GM18508 (cell line): ENCODE measurements around the gene PLEKHA8.

Experiments
- ATAC-seq: cut with Tn5 transposase; IDR thresholded peaks from one replicate; pipeline ENCODE4 v1.9.1; 2021; ENCODE audit warnings: moderate number of reproducible peaks; ENCODE audit not compliant: insufficient read depth, unreplicated experiment

Gene PLEKHA8

DNA sequence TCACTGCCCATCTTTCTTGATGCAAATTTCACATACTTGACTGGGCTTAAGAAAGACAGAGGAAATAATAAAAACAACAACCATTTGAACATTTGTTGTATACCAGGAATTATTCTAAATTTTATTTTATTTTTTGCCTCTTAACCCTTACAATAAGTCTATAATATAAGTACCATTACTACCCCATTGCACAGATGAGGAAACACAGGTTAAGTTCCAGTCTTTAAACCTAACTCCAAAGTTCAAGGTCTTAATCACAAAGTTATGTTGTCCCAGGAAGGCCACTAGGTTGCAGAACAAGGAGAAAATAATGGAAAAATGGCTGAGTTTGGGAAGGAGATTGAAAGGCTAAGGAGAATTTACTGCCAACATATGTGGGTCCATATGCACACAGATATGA lies 5.2 kb upstream of the PLEKHA8 start:
- no peak for ATAC-seq

- no peak for ATAC-seq
Measured at GRCh38 chr7:30023524-30023923, 4.7 kb upstream of the PLEKHA8 start.

GRCh38 chr7:30026229-30027064 lies 1.8 kb upstream of the PLEKHA8 start, which contains the start of gene FKBP14:
Gene FKBP14 (minus strand): TSS chr7:30026702. CDS start chr7:30026508, 194 bp downstream.
- ATAC-seq: peak; percentile 70

GRCh38 chr7:30027065-30027456 lies 1.2 kb upstream of the PLEKHA8 start:
- no peak for ATAC-seq

DNA sequence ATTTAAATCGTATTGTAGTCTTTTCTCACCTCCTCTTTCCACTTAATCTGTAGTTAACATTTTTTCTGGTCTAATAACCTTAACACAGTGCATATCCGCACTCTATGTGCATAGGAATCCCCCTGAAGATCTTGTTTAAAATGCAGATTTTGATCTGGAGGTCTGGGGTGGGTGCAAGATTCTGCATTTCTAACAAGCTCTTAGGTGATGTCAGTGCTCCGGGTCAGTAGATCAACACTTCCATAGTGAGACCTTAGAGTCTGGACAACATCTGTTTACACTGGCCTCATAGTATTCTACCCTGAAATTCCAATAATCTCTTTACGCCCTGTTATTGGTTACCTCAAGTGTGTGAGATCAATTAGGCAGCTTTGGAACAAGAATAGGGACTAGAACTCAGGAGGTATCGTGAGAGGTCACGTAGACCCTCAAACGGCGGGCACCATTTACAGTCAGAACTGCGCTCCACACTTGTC lies 434 bp upstream of the PLEKHA8 start:
- ATAC-seq: no peak

GRCh38 chr7:30028749-30029635 lies 780 bp downstream of the PLEKHA8 start:
- ATAC-seq: no peak

DNA sequence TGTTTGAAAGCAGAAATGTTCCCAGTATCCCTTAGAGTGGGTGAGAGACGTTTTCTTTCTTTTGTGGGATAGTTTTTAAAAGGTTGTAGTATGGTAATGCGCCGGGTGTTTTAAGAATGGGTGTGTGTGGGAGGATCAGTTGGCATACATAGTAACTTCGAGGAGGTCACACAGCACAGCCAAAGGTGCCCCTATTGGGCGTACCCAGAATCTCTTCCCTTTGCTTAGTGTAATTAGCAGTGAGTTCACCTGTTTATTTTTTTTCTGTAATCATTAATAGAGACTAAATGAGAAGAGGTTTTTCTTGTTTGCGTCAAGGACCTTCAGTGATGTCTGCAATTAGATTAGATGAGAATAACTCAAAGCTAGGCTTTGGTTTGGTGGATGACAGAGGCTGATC lies 1.5 kb downstream of the PLEKHA8 start:
- no peak for ATAC-seq

GRCh38 chr7:30032310-30033125 lies 4.3 kb downstream of the PLEKHA8 start:
- no peak for ATAC-seq

DNA sequence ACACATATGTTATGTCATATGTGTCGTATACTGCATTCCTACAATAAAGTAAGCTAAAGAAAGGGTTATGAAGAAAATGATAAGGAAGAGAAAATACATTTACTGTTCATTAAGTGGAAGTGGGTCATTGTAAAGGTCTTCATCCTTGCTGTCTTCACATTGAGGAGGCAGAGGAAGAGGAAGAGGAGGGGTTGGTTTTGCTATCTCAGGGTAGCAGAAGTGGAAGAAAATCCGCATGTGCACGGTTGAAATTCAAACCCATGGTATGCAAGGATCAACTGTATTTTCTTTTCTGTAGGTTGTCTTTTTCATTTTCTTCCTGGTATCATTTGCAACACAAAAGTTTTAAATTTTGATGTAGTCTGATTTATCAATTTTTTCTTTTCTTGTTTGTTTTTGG lies 6.3 kb downstream of the PLEKHA8 start:
- no peak for ATAC-seq

DNA sequence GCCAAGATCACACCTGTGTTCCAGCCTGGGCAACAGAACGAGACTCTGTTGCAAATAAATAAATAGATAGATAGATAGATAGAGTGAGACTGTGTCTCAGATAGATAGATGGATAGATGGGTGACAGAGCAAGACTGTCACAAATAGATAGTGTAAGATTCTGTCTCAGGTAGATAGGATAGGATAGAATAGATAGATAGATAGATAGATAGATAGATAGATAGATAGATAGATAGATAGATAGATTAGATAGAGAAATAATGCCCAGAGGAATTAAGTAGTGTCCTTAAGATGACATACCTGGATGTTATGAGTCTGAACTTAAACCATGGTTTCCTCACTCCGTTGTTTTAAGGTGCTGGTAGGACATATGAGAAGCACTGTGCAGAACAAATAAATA lies 8.0 kb downstream of the PLEKHA8 start:
- no peak for ATAC-seq

DNA sequence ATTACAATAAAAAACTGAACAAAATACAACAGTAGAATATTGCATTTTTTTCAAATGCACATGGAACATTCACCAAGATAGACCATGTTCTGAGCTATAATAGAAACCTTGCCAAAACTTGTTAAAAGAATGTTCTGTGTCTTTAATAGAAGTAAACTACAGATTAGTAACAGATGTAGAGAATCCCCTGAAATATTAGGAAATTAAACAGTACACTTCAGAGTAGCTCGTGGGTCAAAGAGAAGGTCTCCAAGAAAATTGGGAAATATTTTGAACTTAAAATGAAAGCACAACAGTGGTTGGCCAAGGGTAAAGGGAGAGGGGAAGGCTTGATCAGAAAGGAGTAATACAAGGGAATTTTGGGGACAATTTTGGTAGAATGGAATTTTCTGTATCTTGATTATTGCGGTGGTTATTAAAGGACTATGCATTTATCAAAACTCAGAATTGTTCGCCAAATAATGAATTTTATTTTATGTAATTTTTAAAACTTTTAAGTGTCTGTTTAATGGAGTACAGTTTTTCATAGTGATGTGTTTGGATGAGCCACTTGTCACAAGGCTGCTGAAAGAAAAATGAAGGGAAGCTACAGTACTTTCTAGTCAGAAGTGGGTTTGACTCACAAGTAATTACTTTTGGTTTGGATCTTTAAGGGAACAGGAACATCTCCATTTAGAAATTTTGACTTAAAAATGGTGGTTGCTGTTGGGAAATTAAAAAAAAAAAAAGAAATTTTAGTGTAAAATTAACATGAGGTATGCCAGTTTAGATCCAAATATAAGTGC lies 10.2 kb downstream of the PLEKHA8 start:
- ATAC-seq: no peak

DNA sequence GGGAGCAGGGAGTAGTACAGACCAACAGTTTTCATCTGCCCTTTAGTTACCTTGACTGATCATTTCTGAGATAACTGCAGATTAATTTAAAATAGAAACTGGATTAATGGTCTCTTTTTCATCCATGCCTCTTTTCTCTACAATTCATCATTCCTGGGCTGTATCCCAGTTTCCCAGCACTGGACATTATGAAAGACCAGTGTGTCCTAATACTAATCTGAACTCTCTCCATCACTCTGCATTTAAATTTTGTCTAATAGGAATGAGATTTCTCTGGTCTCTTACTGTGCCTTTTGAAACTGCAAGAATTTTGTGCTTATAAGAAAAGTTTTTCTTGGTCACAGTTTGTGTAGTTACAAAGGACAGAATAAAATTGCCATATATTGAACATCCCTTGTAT lies 12.7 kb downstream of the PLEKHA8 start:
- no peak for ATAC-seq

DNA sequence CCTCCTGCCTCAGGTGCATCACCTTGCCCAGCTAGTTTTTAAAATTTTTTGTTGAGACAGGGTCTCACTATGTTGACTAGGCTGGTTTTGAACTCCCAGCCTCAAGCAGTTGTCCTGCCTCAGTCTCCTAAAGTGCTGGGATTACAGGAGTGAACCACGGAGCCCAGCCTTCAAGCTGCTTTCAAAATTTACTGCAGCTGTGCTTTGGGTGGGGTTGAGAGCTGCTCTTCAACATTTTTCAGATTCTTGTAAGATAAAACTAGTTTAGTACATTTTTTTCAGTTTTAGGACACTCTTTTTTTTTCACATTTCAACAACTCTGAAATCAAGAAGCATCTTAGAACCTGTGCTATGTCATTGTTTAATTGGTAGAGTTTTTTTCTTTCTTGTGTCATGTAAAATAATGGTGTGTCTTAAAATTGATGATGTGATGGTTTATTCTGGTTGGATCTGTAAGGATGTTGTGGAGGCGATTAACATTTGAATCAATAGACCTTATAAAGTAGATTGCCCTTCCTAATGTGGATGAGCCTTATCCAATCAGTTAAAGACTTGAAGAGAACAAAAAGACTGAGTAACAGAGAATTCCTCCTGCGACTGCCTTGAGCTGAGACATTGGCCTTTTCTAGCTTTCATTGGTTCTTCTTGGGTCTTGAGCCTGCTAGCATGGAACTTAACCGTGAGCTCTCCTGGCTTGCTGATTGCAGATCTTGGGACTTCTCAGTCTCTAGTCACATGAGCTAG lies 13.5 kb downstream of the PLEKHA8 start:
- ATAC-seq: no peak

DNA sequence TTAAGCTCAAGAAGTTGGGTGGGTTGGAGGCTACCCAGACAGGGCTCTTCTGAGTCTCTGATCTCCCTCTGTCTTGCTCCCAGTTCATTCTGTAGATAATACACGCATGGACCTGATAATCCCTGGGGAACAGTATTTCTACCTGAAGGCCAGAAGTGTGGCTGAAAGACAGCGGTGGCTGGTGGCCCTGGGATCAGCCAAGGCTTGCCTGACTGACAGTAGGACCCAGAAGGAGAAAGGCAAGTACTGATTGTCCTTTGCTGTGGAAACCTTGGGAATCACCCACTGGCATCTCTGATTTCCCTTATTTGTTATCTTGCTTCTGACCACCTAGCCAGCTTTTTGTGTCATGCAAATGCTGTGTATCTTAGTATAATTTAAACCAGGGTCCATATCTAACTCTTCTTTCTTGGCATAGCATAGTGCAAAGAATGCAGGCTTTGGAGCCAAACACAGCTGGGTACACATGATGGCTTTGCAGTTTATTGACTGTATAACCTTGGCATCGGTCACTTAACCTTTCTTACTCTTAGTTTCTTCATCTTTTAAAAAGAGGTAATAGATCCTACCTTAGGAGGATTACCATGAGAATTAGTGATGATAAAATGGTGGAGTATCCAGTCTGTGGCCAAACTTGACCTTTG lies 18.0 kb downstream of the PLEKHA8 start:
- no peak for ATAC-seq

DNA sequence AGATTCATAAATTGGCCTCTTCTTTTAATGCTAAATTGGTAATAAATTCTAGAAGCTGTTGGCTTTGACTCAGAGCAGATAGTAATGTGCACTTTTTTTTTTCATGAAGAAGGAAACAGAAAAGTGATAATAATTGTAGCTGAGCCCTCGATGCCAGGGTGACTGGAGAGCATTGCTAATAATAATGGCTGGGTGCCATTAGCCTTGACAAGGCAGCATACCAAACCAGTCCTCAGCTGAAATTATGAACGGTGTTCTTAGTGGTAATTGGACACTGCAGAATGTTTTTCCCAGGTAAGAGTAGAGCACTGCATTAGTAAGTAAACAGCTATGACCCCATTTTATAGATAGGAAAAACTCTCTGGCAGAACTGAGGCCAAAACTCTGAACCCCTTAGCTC lies 18.9 kb downstream of the PLEKHA8 start:
- ATAC-seq: no peak

DNA sequence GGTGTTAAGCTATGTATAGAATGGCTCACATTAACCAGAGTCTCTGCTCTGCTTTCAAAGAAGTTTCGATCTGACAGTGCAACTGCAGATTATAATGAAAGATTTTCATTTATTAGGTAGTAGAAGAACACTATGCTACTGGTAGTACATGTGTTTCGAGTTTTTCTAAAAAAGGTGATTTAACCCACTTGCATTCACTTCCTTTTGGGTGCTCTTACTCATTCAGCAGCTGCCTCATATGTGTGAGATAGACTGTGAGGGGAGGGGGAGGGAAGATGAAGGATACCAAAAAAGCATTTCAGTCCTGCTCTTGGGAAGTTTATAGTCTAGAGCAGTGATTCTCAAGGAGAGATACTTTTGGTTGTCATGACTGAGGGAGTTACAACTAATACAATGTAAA lies 20.4 kb downstream of the PLEKHA8 start:
- ATAC-seq: no peak

DNA sequence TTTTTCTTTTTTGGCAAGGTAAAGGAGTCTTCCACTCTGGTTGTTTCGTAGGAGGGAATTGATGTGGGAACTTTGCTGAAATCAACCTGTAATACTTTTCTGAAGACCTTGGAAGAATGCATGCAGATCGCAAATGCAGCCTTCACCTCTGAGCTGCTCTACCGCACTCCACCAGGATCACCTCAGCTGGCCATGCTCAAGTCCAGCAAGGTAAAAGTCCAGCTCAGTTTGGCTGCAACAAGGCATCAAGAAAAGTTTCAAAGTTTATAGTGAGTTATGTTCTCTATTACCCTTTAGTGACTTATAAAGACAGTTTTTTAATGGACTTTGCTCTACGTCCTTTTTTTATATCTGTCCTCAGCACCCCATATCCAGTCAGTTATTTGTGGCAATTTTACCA lies 21.0 kb downstream of the PLEKHA8 start:
- no peak for ATAC-seq

DNA sequence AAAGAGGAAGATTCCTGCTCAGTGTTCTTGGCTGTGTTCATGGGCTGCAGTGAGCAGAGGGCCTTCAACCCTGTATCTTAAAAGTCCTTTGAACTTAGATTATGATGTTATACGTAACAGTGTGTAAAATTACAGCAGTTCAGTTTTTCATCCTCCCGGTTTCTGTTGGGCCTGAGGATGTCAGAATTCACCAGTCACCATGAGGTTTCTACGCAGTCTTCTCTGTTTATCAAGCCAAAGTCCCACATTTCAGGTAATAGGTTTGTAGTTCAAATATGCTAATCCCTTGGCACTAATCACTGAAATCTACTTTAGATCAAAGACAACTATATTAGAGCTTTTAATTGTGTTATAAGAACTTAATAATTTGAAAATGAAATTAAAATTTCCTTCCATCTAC lies 24.9 kb downstream of the PLEKHA8 start:
- ATAC-seq: no peak
